ENCODE measurements around the gene RXRA. TPM values are rescaled to one million over a fixed set of nuclear protein-coding genes. Genes with fewer than 3 reads are reported as not detected.

Gene RXRA
- total and polyA plus RNA-seq, 2 of the 13 experiments (the other 11 are each of a cell fraction or from before 2014, with no cell fraction given), result 18.9 to 29.2 TPM

GRCh38 chr9:134323741-134324358, 2.4 kb upstream of the RXRA start (continued):
- TF ChIP-seq ZNF691 (CRISPR knock-in tag; IDR thresholded peaks at IDR 0.05; ENCODE audit: borderline replicate concordance, low read depth) (no peak; the same call in 1 of the 2 replicates), JUND (CRISPR knock-in tag; IDR thresholded peaks at IDR 0.05) (no peak), ZBTB38 (CRISPR knock-in tag; IDR thresholded peaks at IDR 0.05) (peak; percentile 61; the same call in 1 of the 2 replicates), ZKSCAN5 (CRISPR knock-in tag; IDR thresholded peaks at IDR 0.05) (0 out of 2 replicates have a peak, but pooled peaks have one; percentile 44), EHMT2 (IDR thresholded peaks at IDR 0.05; ENCODE audit: borderline replicate concordance, low read depth, low read length) (no peak), SAP130 (CRISPR knock-in tag; IDR thresholded peaks at IDR 0.05; ENCODE audit: low read depth) (peak; percentile 88), ZNF619 (CRISPR knock-in tag; IDR thresholded peaks at IDR 0.05) (0 out of 2 replicates have a peak, but pooled peaks have one; percentile 41), ZNF318 (CRISPR knock-in tag; IDR thresholded peaks at IDR 0.05) (no peak), BRF2 (CRISPR knock-in tag; IDR thresholded peaks at IDR 0.05) (no peak), NR2F1 (CRISPR knock-in tag; IDR thresholded peaks at IDR 0.05) (no peak), SRF (IDR thresholded peaks at IDR 0.05; ENCODE audit: low read depth, low read length) (no peak)
